ENCODE measurements around the gene JMY.

- TF ChIP-seq EZH2 (IDR thresholded peaks at IDR 0.05) (no peak), POLR2AphosphoS5 (IDR thresholded peaks at IDR 0.05; ENCODE audit: borderline replicate concordance, low read depth, low read length) (no peak)
Observed at GRCh38 chr5:79191457-79191856, 44.5 kb upstream of the JMY start.
